Activated CD4-positive, CD25-positive, alpha-beta regulatory T cell treated with anti-CD3 and anti-CD28 coated beads, Interleukin-2, amount 50 U/mL, for 24 hours (primary cell): ENCODE measurements around the gene SCAMP2.
A peak's percentile ranks its signal among the peaks of the same experiment; 100 is the strongest.

ENCODE experiments used
- ATAC-seq, 2 donors: fragments of 150-1000 bp; cut with Tn5 transposase; one replicate each; pipeline ENCODE4 v1.10.0; 2021; ENCODE audit warnings: mild to moderate bottlenecking in 1 of 2, moderate library complexity in 1 of 2

Gene SCAMP2

DNA sequence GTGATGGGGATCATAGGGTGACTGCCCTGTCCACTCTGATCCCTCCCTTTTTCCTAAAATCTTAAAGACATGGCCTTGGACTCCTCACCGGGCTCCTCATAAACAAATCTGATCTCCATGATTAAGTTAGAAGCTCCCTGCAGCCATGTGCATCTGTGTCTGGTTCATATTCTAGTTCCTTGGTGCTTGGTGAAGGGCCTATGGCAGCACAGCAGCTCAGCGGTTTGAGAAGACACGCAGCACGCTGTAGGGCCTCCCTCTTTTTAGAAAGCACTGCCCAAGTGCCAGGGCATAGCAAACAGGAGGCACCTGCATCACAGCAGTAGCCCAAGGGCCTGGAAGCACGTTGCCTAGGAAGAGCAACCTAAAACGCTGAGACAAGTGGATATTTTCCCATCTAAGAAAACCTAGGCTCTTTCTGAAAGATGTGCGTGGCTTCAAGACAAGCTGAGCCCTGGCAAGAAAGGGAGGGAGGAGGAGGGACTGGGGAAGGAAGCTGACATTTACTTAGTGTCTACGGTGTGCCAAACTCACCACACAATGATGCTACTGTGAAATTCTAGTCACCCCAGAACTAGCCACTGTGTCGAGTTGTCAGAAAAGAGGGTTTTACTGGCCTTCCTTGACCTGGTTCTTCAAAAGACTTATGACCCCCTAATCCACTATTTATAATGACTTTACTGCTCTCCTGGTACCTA lies 15.3 kb downstream of the SCAMP2 start:
- peak; percentile 58 to 75 for ATAC-seq

DNA sequence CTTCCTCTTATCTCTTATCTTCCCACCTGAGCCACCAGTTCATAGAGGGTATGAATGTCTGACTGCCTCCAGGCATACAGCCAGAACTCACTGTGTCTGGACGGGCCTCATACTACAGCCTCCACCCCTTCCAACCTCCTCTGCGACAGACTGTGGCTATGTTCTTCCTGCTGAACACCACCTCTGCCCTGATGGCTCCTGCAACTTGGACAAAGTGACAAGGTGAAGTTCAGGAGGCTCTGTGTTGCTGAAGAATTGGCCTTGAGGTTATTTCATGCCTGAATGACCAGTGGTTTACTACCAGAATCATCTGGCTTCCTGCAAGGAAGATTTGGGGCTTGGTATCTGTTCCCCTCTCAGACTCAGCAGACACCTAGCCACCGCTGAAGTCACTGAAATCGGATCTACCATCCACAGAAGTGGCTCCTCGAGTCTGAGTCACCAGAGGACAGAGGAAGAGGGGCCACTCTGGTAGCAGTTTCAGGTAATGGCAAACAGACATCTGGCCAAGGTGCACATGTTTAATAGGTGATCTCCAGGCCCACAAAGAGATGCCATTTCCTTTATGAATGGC lies 16.0 kb downstream of the SCAMP2 start:
- ATAC-seq: peak in 1 of 2 donors; percentile 32

DNA sequence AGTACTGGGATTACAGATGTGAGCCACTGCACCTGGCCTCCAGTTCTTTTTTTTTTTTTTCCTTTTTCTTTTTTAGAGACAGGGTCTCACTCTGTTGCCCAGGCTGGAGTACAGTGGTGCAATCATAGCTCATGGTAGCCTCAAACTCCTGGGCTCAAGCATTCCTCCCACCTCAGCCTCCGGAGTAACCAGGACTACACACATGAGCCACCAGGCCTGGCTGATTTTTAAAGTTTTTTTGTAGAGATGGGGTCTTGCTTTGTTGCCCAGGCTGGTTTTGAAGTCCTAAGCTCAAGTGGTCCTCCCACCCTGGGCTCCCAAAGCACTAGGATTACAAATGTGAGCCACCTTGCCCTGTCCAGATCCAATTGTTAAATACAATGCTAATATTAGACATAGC lies 16.6 kb downstream of the SCAMP2 start:
- ATAC-seq: no peak

DNA sequence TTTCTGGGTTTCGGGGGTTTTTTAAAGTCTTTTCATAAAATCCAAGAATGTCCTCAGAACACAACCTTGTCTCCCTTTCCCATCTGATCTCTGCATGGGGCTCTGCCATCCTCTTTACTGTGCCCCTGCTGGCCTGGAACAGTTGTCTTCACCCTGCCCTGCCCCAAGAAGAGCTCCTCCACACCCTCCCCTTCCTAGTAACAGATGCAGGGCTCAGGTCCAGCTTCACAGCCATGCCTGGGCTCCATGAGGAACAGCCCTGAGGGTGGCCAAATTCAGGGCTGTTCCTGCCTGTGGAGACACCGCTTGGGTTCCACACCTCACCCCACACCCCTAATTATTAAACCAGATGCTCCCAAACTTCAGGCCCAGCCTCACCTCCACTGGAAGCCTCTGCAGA lies 17.3 kb downstream of the SCAMP2 start:
- no peak for ATAC-seq

DNA sequence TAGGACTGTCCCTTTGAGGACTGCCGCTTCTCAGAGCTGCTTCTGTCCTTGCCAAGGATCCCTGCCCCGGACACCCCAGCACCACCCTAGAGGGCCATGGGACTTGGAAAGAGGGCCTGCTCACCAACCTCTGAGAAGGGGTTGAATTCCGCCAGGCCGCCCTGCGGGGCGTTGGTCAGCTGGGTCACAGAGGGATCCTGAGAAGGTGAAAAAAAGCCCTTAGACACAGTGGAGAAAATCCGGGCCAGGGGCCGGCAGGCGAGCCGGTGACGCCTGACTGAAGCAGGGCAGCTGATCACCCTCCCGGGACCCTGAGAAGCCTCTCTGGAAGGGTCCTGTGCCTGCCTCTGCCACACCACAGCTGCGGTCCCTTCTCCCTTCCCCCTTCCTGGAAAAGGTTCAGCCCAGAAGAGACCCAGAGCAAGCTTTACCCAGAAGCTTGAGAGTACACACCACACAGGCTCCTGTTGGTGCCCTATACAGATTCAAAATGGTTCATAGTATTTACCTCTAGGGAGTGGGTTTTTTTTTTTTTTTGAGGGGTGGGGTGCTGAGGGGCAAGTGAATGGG lies 18.6 kb downstream of the SCAMP2 start:
- no peak for ATAC-seq

DNA sequence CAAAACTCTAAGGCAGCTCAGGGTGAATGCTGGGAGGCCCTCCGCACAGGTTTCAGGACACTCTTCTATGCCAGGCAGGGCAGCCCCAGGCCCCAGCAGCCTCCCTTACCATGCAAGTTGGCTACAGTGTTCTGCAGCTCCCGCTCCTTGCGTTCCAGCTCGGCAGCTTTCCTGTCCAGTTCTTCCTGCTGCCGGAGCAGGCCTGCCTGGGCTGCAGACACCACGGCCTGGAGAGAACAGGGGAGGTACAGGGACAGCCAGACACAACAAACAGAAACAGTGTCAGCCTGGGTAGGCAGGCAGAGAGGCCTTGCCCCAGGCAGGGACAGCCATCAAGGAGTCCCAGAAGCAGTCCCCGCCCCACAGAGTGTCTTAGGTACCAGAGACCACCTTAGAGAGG lies 21.2 kb downstream of the SCAMP2 start:
- no peak for ATAC-seq

DNA sequence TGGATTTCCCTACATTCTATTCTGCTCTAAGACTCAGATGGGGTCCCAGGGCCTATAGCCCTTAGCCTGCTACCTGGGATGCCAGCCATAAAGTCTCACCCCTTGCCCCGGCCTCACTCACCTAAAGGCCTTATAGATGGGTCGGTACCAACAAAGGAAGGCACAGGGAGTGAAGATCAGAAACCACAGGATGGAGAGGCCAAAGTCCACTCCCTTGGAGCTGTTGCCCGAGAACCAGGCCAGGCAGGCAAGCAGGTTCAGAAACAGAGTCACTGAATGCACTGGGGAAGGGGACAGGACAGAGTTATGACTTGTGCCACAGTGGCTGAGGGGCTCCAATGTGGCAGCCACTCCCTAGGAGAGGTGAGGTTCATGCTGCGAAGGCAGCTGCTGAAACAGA lies 22.8 kb downstream of the SCAMP2 start:
- ATAC-seq: no peak

DNA sequence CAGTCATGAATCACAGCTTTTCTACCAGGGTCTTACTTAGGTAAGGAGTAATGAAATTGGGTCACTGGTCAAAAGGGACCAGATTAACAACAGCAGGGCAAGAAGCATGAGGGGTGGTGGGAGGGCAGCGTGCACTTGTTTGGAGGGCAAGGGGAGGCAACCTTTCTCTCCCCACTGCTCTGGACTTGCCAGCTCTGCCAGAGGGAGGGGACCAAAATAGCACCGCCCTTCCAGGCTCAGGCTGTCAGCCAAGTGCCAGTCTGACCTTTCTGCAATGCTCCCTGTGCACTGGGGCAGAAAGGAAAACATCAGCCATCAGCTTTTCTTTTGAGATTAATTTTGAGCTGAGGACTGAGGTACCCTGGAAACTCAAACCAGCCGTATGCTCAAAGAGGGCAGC lies 25.7 kb downstream of the SCAMP2 start:
- no peak for ATAC-seq

DNA sequence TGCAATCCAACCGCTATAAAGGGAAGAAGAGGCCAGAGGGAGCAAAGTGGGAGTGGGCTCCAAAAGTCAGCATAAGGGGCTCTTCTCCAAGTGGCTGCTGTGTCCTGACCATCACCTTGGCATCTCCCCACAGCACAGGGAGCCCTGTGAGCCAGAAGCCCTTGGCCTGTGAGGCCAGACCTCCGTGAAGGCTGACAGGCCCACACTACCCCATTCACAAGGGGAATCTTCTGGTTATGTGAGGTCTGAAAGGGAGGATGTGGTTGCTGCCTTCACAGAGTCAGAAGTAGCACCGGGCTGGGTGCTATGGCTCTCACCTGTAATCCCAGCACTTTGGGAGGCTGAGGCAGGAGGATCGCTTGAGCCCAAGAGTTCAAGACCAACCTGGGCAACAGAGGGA lies 27.6 kb downstream of the SCAMP2 start:
- ATAC-seq: no peak

DNA sequence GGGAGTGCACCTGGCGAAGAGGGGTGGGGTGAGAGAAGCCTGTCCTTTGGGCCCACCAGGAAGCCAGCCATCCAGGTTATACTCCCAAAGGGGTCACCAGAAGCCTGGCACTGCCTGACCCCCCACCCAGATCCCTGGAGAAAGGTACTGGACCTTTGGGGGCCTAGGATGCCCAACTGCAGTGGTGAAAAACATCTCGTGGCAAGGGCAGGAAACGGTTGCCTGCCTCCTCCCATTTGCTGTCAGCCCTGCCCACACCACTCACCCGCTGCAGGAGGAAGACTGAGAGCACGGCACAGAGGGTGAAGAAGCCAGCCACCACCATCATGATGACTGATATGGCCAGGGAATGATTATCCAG lies 28.0 kb downstream of the SCAMP2 start:
- peak; percentile 36 to 48 for ATAC-seq

DNA sequence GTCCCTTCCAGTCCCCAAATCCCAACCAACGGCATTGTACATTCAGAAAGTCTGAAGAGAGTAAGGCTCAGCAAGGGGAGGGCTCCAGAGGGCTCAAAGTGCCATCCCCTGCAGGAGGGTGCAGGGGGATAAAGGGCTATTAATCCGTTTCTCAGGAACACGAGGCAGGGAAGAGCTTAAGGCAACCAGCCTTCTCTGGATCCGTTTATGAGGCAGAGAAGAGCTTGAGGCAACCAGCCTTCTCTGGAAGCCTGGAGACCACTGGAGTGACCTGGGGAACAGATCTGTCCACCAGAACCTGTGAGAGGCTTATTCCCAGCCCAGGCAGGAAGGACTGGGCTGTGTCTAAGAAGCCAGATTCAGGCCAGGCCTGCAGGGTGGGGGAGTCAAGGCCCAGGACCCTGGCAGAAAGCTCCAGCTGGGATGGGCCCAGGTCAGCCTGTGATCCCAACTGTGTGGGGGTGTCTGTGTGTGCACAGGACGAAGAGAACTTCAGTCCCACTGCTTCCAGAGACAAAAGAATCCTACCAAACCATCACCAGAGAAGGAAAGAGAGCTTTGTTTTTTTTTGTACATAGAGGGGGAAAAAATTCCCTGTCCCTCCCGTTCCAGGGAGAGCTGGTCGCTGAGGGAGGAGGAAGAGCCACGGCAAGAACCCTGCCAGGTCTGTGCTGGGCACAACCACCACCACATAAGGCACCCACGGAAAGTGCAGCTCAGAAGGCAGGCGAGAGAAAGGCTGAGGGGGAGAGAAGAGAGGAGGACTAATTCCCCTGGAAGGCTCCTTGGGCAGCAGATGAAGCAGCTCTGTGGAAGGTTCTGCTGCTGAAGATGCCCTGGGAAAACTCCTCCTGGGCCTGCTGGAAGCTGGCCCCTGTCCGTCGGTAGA lies 28.6 kb downstream of the SCAMP2 start:
- no peak for ATAC-seq

DNA sequence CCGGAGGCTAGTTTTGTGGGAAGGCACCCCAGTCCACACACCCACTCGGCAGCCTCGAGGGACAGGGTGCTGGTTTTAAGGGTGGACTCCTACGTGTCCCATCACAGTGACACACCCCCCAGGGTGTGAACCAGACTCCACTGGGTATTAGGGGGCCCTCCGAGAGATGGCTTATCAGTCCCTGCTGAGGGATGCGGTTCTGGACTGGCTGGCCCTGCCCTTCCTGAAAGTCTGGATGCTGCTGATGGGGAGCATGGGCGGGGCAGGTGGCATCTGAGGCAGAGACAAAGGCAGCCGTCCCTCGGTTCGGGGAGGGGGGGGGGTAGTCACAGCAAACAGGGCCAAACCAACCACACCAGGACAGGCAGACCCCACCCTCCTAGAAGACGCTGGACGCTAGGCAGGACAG lies 29.3 kb downstream of the SCAMP2 start:
- no peak for ATAC-seq

DNA sequence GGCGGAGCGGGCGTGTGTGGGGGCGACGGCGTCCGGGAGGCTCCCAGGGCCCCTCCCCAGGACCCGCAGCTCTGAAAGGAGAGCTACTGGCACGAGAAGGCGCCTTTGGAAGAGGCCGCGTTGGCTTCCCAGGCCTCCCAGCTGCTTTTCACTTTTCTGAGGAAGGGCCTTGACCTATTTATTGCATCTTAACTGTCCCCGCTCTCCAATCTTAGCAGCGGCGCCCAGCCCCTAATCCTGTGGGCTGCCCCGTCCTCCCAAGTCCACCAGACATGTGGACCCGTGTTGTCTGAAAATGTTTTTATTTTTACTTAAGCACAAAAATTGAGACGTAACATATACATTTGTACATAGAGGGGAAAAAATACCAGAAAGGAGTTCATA lies 29.7 kb downstream of the SCAMP2 start:
- ATAC-seq: no peak

DNA sequence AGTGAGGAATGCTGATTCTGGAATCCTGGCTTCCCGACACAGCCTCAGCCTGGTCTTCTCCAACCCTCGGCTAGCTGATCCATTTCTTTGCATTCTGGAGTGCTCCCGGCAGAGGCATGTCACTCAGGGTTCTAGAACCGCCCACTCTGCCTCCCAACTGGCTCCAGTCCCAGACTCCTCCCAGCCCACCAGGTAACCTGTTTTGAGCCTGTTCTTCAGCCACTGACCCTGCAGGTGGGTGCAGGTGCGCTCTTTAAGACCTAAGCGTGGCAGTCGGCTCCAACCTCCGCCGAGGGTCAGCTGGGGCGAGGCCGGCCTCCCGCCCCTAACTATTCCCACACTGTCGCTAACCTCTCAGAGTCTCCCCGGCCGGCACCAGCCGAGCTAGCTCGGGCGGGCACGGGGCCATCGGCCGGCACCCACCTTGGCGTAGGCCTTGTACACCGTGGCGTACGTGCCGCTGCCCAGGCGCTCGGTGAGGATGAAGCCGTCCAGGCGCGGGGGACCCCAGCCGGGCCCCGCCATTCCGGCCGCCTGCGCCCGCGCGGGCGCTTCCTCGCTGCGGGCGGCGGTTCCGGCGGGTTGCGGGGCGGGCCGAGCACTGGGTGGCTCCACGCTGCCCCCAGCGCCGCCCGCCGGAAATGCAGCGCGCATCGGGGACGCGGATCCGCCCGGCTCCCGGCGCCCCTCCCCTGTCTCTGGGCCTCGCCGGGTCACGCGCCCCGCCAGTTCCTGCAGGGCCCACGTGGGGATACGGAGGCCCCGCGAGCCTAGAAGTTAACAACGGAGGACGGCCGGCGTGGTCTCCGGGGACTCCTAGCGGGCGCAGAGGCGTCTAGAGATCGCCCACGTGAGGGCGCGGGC lies 30.4 kb downstream of the SCAMP2 start, which contains the start of gene ULK3:
TSS of gene ULK3 (minus strand) at position 576 of the 864 bp plus-strand sequence. CDS start at position 525, 51 bp downstream.
- ATAC-seq: peak; percentile 87 to 89

DNA sequence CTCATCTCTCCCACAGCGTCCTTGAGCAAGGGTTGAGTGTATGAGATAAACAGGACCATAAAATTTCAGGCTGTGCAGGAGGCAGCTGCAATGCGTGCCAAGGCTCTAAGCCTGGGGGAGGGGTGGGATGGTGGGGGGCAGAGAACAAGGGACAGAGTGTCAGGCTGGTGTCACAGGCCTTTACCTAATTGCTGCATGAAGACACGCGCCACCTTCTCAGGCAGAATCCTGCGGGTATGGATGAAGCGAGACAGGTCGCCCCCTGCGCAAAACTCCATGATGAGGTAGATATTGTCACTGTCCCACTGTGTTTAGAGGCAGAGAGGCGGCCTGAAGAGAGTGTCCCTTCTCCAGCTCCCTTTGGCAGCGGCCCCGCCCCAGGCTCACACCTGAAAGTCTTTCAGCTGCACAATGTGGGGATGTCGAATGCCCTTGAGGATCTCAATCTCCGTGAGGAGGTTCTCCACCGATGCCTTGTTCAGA lies 31.2 kb downstream of the SCAMP2 start:
- no peak for ATAC-seq

DNA sequence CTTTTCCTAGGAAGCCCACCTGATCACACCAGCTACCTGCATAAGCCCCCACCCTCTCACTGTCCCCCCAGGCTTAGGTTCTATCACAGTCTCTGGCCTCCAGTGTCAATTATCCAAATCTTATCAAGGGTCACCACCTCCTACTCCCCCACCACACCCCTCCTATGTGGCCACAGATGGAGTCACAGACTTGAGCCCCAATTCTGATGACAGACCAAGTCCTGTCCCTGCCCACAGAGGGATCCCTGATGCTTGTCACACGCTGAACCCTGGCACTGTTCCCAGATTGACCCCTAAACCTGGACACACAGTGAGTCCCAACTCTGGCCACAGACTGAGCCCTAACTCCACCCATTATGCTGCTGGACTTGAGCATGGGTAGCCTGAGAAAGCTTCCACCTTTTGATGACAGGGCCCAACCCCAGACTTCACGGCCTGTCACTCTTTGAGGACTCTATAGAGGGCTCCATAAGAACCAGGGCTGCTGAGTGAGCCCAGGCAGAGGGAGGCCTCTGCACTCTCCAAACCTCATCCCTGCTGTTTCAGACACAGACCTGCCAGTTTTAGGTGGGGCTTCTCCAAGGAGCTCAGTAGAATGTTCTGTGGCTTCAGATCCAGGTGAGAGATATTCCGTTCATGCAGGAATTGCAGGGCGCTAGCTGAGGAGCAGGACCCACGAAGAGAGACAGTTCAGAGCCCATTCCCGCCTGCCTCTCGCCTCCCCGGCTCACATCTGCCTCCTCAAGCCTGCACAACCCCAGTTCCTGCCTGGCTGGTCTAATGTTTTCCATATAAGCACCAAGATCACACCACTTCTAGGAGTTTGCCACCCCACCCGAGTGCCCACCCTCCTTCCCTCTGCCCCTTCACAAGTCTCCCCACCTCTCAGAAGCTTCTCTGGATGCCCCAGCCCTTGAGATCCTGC lies 32.1 kb downstream of the SCAMP2 start:
- ATAC-seq: no peak

DNA sequence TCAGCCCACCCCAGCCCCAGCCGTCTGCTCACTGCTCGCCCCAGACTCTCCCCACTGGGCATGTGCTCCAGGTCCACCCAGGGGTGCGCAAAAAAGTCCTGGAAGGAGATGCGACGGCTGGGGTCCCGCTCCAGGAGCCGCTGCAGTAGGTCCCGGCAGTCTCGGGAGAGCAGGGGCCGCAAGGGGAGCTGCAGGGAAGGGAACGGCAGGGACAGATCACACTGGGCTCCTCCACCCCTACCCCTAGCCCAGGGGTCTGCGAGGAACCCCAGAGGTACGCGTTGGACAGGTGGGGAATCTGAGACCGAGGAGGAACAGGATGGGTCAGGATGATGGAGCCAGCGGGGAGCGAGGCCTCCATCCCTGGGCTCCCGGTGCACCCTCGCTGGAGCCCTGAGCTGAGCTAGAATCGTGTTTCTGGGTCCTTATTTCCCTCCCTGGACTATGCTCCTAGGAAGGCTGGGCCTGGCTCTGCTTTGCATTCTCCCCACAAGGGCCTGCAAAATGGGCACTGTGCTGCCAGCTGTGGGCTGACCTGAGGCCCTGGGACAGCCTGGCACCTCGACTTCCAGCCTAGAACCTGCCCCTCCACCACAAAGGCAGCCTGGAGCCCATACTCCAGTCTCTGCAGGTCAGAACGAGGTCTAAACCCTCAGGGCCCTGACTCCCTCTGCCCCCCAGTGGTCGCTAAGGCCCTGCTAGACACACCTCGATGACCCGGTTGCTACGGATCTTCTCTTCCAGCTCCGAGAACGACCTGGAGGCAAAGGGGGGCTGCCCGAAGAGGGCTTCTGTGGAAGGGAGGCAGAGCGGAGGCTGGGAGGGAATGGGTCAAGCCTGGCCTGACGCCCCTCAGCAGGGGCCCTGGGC lies 33.4 kb downstream of the SCAMP2 start:
- ATAC-seq: no peak

DNA sequence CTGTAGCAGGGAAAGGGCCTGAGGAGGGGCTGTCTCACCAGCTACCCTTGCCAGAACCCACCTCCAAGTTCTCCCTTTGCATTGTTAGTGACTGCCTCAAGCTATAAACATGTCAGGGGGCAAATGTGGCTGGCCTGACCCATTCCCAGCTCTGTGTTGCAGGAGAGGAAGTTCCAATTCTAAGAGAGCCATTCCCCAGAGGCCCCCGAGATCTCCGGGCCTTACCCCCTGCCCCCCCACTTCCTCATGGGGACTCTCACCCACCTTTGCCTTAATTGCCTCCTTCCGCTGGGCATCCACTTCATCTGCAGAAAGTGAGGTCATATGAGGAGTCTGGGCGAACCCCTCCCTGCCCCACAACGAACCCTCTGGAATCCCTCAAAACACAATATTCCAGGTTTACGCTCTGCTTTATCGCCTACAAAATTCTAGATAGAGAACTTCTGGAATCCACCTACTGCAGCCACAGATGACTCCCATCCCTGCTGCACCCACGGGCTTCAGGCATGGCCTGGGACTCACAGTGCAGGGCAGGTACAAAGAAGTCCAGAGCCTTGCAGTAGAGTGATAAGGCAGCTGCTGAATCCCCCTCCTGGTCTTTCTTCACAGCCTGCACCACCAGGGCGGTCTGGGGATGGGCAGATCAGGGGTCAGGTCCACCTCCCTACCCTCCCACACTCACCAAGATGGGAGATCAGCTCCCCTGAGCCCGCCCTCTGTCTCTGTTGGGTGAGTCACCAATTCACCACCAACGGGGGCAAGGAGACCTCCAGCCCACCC lies 34.2 kb downstream of the SCAMP2 start:
- no peak for ATAC-seq

DNA sequence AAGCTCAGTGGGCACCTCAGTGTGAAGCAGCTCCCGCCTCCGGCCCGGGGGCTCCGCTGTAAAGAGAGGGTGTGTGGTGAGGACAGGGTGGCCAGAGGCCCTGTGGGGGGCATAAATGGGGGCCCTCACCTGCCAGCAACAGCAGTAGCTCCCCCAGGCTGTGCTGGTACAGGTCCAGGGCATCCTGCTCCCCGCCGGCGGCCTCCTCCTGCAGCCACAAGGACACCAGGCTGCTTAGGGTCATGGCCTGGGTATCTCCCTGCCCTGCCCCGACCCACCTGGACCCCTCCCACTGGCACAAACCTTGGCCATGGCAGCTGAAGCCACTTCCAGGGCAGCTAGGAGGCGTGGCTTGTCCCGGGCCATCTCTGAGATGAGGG lies 35.0 kb downstream of the SCAMP2 start:
- ATAC-seq: no peak
